SK-N-SH (cell line): ENCODE measurements around the gene CYP51A1. TPM values are rescaled to one million over a fixed set of nuclear protein-coding genes. Genes with fewer than 3 reads are reported as not detected.

Experiments used
- CTCF ChIA-PET: fragments of 300-600, 350-600 bp; formaldehyde crosslinking; extraction: SDS; loops from one replicate; lab custom pipeline; 2021; lab: Yijun Ruan, JAX
- POLR2A ChIA-PET: fragments of 350-600 bp; sonication (Branson Sonifier 250); formaldehyde crosslinking; extraction: SDS; loops from one replicate; lab custom pipeline; 2020; ENCODE audit warnings: antibody characterized with exemption, inconsistent platforms; lab: Yijun Ruan, JAX
- DNase-seq: peaks from one replicate; pipeline ENCODE4 v3.0.0; 2012
- H2AFZ ChIP-seq: fragments of 200-600 bp; sonication (generic); 2 replicates; pipeline ENCODE4 v1.8.1; 2016; ENCODE audit warnings: antibody characterized with exemption, mild to moderate bottlenecking, low read depth
- H3F3A ChIP-seq: fragments of 200-600 bp; sonication (generic); replicated peaks from 2 replicates; pipeline ENCODE3; 2016; ENCODE audit warnings: antibody characterized with exemption, mild to moderate bottlenecking; ENCODE audit not compliant: insufficient read depth
- H3K27ac ChIP-seq, 2 experiments: fragments of 200-500 bp in 1 of 2; fragments of 200-600 bp in 1 of 2; sonication (Bioruptor generic) in 1 of 2; sonication (generic), shearing (Covaris generic) in 1 of 2; 2 replicates each; pipeline versions ENCODE4 v1.5.1 to v1.6.1; 2014 to 2016; ENCODE audit warnings: low read depth in 2 of 2, inconsistent platforms in 1 of 2, low read length in 1 of 2, mild to moderate bottlenecking in 1 of 2, mixed read lengths in 1 of 2
- H3K27me3 ChIP-seq: fragments of 200-600 bp; sonication (generic), shearing (Covaris generic); 2 replicates; pipeline ENCODE4 v1.6.1; 2016; ENCODE audit warnings: mixed run types; ENCODE audit not compliant: insufficient read depth
- H3K36me3 ChIP-seq, 2 experiments: fragments of 200-500 bp in 1 of 2; fragments of 200-600 bp in 1 of 2; sonication (Bioruptor generic) in 1 of 2; sonication (generic) in 1 of 2; replicated peaks in 1 of 2; 2 replicates each; pipeline versions ENCODE3 to v1.5.1; 2014 to 2016; ENCODE audit warnings: low read length in 1 of 2, mild to moderate bottlenecking in 1 of 2; ENCODE audit not compliant: insufficient read depth in 2 of 2, control insufficient read depth in 1 of 2
- H3K4me1 ChIP-seq, 2 experiments: fragments of 200-500 bp in 1 of 2; fragments of 200-600 bp in 1 of 2; sonication (Bioruptor generic) in 1 of 2; sonication (generic), shearing (Covaris generic) in 1 of 2; 2 replicates each; pipeline versions ENCODE4 v1.5.1 to v1.6.1; 2014 to 2016; ENCODE audit warnings: low read depth in 1 of 2, low read length in 1 of 2, mixed run types in 1 of 2; ENCODE audit not compliant: insufficient read depth in 2 of 2, control insufficient read depth in 1 of 2
- H3K4me2 ChIP-seq: fragments of 200-600 bp; sonication (generic), shearing (Covaris generic); 2 replicates; pipeline ENCODE4 v1.6.1; 2017; ENCODE audit warnings: mixed run types
- H3K4me3 ChIP-seq, 2 experiments: fragments of 200-500 bp in 1 of 2; fragments of 200-600 bp in 1 of 2; sonication (Bioruptor generic) in 1 of 2; sonication (generic), shearing (Covaris generic) in 1 of 2; 2 replicates each; pipeline versions ENCODE4 v1.5.1 to v1.8.1; 2014 to 2016; ENCODE audit warnings: low read depth in 2 of 2, inconsistent platforms in 1 of 2, low read length in 1 of 2, mild to moderate bottlenecking in 1 of 2, mixed read lengths in 1 of 2, moderate library complexity in 1 of 2
- H3K79me2 ChIP-seq: fragments of 200-600 bp; sonication (generic); 2 replicates; pipeline ENCODE4 v1.8.1; 2017; ENCODE audit warnings: mild to moderate bottlenecking; ENCODE audit not compliant: insufficient read depth
- H3K9ac ChIP-seq: fragments of 200-600 bp; sonication (generic); 2 replicates; pipeline ENCODE4 v1.6.1; 2017; ENCODE audit warnings: mixed run types
- H3K9me2 ChIP-seq: fragments of 200-600 bp; sonication (generic); 2 replicates; pipeline ENCODE4 v1.6.1; 2017; ENCODE audit warnings: mixed run types
- H3K9me3 ChIP-seq: fragments of 200-600 bp; sonication (generic); 2 replicates; pipeline ENCODE4 v1.6.1; 2017; ENCODE audit warnings: mixed run types, mild to moderate bottlenecking, moderate library complexity
- H4K20me1 ChIP-seq: fragments of 200-600 bp; sonication (generic); 2 replicates; pipeline ENCODE4 v1.6.1; 2017; ENCODE audit warnings: mild to moderate bottlenecking, mixed run types; ENCODE audit not compliant: insufficient read depth
- CHD2 ChIP-seq: fragments of 150-350 bp; IDR thresholded peaks from 2 replicates; pipeline ENCODE4 v1.6.1; 2018; ENCODE audit warnings: low read length; ENCODE audit not compliant: partially characterized antibody
- EZH2phosphoT487 ChIP-seq: fragments of 200-600 bp; sonication (generic); IDR thresholded peaks from 2 replicates; pipeline ENCODE4 v1.6.1; 2017; ENCODE audit warnings: low read depth, mixed run types, mild to moderate bottlenecking, antibody characterized with exemption, moderate library complexity, borderline replicate concordance
- FOXM1 ChIP-seq: IDR thresholded peaks from 2 replicates; pipeline ENCODE4 v1.4.0; 2012; ENCODE audit warnings: low read depth, mild to moderate bottlenecking
- GABPA ChIP-seq: IDR thresholded peaks from 2 replicates; pipeline ENCODE4 v1.4.0; 2012; ENCODE audit warnings: low read depth, mild to moderate bottlenecking
- GATA2 ChIP-seq: sonication (generic); formaldehyde crosslinking; IDR thresholded peaks from 2 replicates; pipeline ENCODE4 v1.5.0; 2020; ENCODE audit warnings: mild to moderate bottlenecking, missing genetic modification reagents
- JUND ChIP-seq: IDR thresholded peaks from 2 replicates; pipeline ENCODE4 v1.4.0; 2012
- MEF2A ChIP-seq: IDR thresholded peaks from 2 replicates; pipeline ENCODE4 v1.4.0; 2012; ENCODE audit warnings: low read depth, borderline replicate concordance
- MXI1 ChIP-seq: IDR thresholded peaks from 2 replicates; pipeline ENCODE4 v1.6.1; 2012; ENCODE audit warnings: mild to moderate bottlenecking, low read depth, low read length, improper control_type of control experiment
- NFIC ChIP-seq: IDR thresholded peaks from 2 replicates; pipeline ENCODE4 v1.4.0; 2012; ENCODE audit warnings: borderline replicate concordance
- NRF1 ChIP-seq: IDR thresholded peaks from 2 replicates; pipeline ENCODE4 v1.6.1; 2012; ENCODE audit warnings: low read depth, mild to moderate bottlenecking, low read length
- RAD21 ChIP-seq: IDR thresholded peaks from 2 replicates; pipeline ENCODE4 v1.6.1; 2012; ENCODE audit warnings: mild to moderate bottlenecking, low read length
- RCOR1 ChIP-seq: fragments of 150-350 bp; IDR thresholded peaks from 2 replicates; pipeline ENCODE4 v1.6.1; 2017; ENCODE audit warnings: antibody characterized with exemption, low read length
- RFX5 ChIP-seq: IDR thresholded peaks from 2 replicates; pipeline ENCODE4 v1.6.1; 2012; ENCODE audit warnings: mild to moderate bottlenecking, improper control_type of control experiment, low read length
- SIN3A ChIP-seq: IDR thresholded peaks from 2 replicates; pipeline ENCODE4 v1.6.1; 2012; ENCODE audit warnings: low read depth, mild to moderate bottlenecking, low read length, moderate library complexity, borderline replicate concordance
- SMC3 ChIP-seq: IDR thresholded peaks from 2 replicates; pipeline ENCODE4 v1.6.1; 2012; ENCODE audit warnings: low read depth, low read length, improper control_type of control experiment
- TAF1 ChIP-seq: IDR thresholded peaks from 2 replicates; pipeline ENCODE4 v1.6.1; 2012; ENCODE audit warnings: low read depth, mild to moderate bottlenecking, low read length, moderate library complexity, borderline replicate concordance
- YY1 ChIP-seq: IDR thresholded peaks from 2 replicates; pipeline ENCODE4 v1.4.0; 2012; ENCODE audit warnings: low read depth, mild to moderate bottlenecking
- WGBS: methylation state at CpG from one replicate; pipeline ENCODE4 v1.1.6; 2017; ENCODE audit warnings: low lambda C conversion rate; 5-methylcytosine and 5-hydroxymethylcytosine counted together
- polyA plus RNA-seq, 3 experiments: library from polyadenylated mRNA; depleted of rRNA; stranded (reverse); fragments of >200 nt; gene quantifications; 2 replicates each; pipeline ENCODE4 v1.2.3, GENCODE V29; 2012
- TF ChIP-seq, protein P1 (sequence below): IDR thresholded peaks from 2 replicates; pipeline ENCODE4 v1.4.0; 2012; ENCODE audit warnings: low read depth, borderline replicate concordance
- TF ChIP-seq, protein P2 (sequence below): IDR thresholded peaks from 2 replicates; pipeline ENCODE4 v1.4.0; 2012; ENCODE audit warnings: low read depth
- TF ChIP-seq, protein P3 (sequence below): fragments of 150-350 bp; IDR thresholded peaks from 2 replicates; pipeline ENCODE4 v1.6.1; 2017; ENCODE audit warnings: antibody characterized with exemption, low read length, low read depth, borderline replicate concordance
- TF ChIP-seq, protein P4 (sequence below): IDR thresholded peaks from 2 replicates; pipeline ENCODE4 v1.4.0; 2012; ENCODE audit warnings: low read depth, borderline replicate concordance
- TF ChIP-seq, protein P5 (sequence below): fragments of 150-350 bp; IDR thresholded peaks from 2 replicates; pipeline ENCODE4 v1.6.1; 2016; ENCODE audit warnings: mild to moderate bottlenecking, low read depth, low read length

CYP51A1 gene
- polyA plus RNA-seq, 1 of the 3 experiments (the other 2 are of a cell fraction), result 4.7 TPM

DNA sequence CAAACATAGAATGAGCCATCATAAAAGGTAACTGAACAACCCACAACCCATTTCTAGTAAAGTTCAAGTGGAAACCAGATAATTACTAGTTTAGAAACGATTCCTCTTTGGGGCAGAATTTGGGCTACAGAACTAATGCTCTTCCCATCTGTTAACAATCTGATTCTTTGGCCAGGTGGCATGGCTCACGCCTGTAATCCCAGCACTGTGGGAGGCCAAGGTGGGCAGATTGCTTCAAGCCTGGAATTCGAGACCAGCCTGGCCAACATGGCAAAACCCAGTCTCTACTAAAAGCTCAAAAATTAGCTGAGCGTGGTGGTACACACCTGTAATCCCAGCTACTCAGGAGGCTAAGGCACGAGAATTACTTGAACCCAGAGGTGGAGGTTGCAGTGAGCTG is 18.5 kb downstream of the CYP51A1 start:
- H3K9ac ChIP-seq, result no peak overlapping the region
- H3K79me2 ChIP-seq, result peaks cover 28% of the 10 kb centered on the region
- H3K27ac ChIP-seq, result no peak overlapping the region
- WGBS, result 90% methylated on average over 5 of the region's 5 CpGs
- no peak overlapping the region for H2AFZ ChIP-seq
- no peak for DNase-seq
- TF ChIP-seq JUND, result no peak
- TF ChIP-seq GABPA, result no peak
- TF ChIP-seq SIN3A, result no peak
- TF ChIP-seq, protein P1, sequence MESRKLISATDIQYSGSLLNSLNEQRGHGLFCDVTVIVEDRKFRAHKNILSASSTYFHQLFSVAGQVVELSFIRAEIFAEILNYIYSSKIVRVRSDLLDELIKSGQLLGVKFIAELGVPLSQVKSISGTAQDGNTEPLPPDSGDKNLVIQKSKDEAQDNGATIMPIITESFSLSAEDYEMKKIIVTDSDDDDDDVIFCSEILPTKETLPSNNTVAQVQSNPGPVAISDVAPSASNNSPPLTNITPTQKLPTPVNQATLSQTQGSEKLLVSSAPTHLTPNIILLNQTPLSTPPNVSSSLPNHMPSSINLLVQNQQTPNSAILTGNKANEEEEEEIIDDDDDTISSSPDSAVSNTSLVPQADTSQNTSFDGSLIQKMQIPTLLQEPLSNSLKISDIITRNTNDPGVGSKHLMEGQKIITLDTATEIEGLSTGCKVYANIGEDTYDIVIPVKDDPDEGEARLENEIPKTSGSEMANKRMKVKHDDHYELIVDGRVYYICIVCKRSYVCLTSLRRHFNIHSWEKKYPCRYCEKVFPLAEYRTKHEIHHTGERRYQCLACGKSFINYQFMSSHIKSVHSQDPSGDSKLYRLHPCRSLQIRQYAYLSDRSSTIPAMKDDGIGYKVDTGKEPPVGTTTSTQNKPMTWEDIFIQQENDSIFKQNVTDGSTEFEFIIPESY, result no peak
- TF ChIP-seq YY1, result no peak
- TF ChIP-seq, protein P2, sequence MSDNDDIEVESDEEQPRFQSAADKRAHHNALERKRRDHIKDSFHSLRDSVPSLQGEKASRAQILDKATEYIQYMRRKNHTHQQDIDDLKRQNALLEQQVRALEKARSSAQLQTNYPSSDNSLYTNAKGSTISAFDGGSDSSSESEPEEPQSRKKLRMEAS, result no peak
- TF ChIP-seq, protein P3, sequence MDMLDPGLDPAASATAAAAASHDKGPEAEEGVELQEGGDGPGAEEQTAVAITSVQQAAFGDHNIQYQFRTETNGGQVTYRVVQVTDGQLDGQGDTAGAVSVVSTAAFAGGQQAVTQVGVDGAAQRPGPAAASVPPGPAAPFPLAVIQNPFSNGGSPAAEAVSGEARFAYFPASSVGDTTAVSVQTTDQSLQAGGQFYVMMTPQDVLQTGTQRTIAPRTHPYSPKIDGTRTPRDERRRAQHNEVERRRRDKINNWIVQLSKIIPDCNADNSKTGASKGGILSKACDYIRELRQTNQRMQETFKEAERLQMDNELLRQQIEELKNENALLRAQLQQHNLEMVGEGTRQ, result no peak
- no peak for TF ChIP-seq EZH2phosphoT487
- TF ChIP-seq FOXM1, result no peak
- no peak for TF ChIP-seq RAD21
- no peak for TF ChIP-seq MXI1
- no peak for TF ChIP-seq NFIC
- TF ChIP-seq SMC3, result no peak
- TF ChIP-seq GATA2, result no peak
- ChIA-PET CTCF (interaction anchor here (1.0 to 2.3 kb wide), 5 partner anchors 9 to 331 kb away, joined by 3 to 6 read pairs (median 3); partner anchors contain the start of genes CYP51A1 and GATAD1), POLR2A (no interaction called here)
- H3K4me1 ChIP-seq, result no peaks in the 10 kb centered on the region
- H3K36me3 ChIP-seq, result peaks cover 51 to 76% of the 10 kb centered on the region in 2 experiments
- H3F3A ChIP-seq, result peaks cover 4% of the 10 kb centered on the region
- no peak overlapping the region for H3K4me3 ChIP-seq
- H3K9me3 ChIP-seq, result no peaks in the 10 kb centered on the region
- no peaks in the 10 kb centered on the region for H4K20me1 ChIP-seq
- no peaks in the 10 kb centered on the region for H3K9me2 ChIP-seq
- H3K4me2 ChIP-seq, result no peak overlapping the region
- no peaks in the 10 kb centered on the region for H3K27me3 ChIP-seq

DNA sequence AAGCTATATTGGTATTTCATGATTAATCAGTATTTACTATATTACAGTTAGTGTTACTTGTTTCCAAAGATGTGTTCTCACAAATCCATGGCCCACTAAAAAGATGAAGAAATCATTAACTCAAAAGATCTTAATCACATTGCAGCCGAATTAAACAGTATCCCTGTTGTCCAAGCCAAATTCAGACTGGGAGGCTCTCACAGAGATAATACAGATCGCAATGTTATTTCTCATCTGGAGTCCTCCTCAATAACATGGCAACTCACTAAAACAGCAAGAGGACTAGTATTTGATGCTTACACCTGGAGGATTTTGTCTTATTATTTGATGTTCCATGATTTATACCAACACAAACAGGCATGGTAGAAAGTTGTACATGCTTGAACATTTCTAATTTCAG is 23.4 kb downstream of the CYP51A1 start:
- Histone ChIP-seq H3K27ac (no peak overlapping the region), H3F3A (peaks cover 15% of the 10 kb centered on the region), H4K20me1 (no peaks in the 10 kb centered on the region), H3K4me2 (no peak overlapping the region), H3K4me3 (no peak overlapping the region), H3K9me2 (no peaks in the 10 kb centered on the region), H3K9me3 (no peaks in the 10 kb centered on the region), H3K4me1 (no peaks in the 10 kb centered on the region), H3K36me3 (peaks cover 76 to 81% of the 10 kb centered on the region in 2 experiments), H2AFZ (no peak overlapping the region), H3K79me2 (no peaks in the 10 kb centered on the region), H3K9ac (no peak overlapping the region), H3K27me3 (no peaks in the 10 kb centered on the region)
- no peak for DNase-seq
- TF ChIP-seq RFX5, result no peak
- no peak for TF ChIP-seq SMC3
- no peak for TF ChIP-seq CHD2
- TF ChIP-seq MEF2A, result no peak
- TF ChIP-seq, protein P2, result no peak
- no peak for TF ChIP-seq FOXM1
- no peak for TF ChIP-seq YY1
- TF ChIP-seq TAF1, result no peak
- TF ChIP-seq EZH2phosphoT487, result no peak
- TF ChIP-seq, protein P4, sequence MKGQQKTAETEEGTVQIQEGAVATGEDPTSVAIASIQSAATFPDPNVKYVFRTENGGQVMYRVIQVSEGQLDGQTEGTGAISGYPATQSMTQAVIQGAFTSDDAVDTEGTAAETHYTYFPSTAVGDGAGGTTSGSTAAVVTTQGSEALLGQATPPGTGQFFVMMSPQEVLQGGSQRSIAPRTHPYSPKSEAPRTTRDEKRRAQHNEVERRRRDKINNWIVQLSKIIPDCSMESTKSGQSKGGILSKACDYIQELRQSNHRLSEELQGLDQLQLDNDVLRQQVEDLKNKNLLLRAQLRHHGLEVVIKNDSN, result no peak
- TF ChIP-seq, protein P5, sequence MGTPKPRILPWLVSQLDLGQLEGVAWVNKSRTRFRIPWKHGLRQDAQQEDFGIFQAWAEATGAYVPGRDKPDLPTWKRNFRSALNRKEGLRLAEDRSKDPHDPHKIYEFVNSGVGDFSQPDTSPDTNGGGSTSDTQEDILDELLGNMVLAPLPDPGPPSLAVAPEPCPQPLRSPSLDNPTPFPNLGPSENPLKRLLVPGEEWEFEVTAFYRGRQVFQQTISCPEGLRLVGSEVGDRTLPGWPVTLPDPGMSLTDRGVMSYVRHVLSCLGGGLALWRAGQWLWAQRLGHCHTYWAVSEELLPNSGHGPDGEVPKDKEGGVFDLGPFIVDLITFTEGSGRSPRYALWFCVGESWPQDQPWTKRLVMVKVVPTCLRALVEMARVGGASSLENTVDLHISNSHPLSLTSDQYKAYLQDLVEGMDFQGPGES, result no peak
- TF ChIP-seq GABPA, result no peak
- no peak for TF ChIP-seq RCOR1
- TF ChIP-seq NRF1, result no peak
- TF ChIP-seq NFIC, result no peak
- TF ChIP-seq MXI1, result no peak
- TF ChIP-seq JUND, result no peak
- POLR2A ChIA-PET, result no interaction called here
- CTCF ChIA-PET, result interaction anchor here (1.1 to 1.4 kb wide), 2 partner anchors 21 to 24 kb away, joined by 3 to 6 read pairs; partner anchors contain the start of gene CYP51A1
- 96% methylated on average over 2 of the region's 2 CpGs for WGBS
